HuH-7.5 (cell line): ENCODE measurements around the gene UBE2D4.
"Not testable (repeated sequence)": the region's sequence is repeated elsewhere in the genome, so short reads cannot be mapped to it uniquely, and the experiment has no call there.

Source experiments
- DNase-seq: peaks from one replicate; pipeline ENCODE4 v3.0.0; 2011; ENCODE audit warnings: low spot score

Gene UBE2D4

DNA sequence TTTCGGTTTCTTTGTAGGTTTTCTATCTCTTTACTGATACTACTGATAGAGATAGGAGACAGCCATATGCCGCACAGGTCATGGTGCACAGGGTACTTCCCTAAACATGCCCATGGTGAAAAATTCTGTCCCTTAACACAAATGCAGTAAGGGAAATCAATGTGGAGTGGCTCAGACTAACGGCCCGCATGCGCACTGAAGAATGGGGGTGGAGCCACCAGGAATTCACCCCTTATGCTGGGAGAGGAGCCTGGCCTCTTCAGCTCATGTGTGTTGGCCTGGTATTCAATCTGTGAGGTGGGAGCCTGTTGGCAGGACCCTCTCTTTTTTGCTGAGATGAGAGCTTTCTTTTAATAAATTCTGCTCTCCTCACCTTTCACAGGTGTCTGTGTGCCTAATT is 11.4 kb upstream of the UBE2D4 start:
- no peak for DNase-seq

DNA sequence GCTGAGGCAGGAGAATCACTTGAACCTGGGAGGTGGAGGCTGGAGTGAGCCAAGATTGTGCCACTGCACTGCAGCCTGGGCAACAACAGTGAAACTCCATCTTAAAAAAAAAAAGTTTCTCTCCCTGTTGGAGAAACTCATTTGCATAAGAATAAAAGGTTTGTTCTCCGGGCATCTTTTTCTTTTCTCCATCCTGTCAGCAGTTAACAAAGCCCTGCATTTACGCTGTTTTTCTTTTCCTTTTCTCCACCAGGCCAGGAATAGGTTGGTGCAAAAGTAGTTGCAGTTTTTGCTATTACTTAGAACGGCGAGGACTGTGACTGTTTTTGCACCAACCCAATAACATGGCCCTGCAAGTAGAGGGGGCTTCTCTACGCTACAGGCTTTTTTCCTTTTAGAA is 10.3 kb upstream of the UBE2D4 start:
- DNase-seq = no peak

DNA sequence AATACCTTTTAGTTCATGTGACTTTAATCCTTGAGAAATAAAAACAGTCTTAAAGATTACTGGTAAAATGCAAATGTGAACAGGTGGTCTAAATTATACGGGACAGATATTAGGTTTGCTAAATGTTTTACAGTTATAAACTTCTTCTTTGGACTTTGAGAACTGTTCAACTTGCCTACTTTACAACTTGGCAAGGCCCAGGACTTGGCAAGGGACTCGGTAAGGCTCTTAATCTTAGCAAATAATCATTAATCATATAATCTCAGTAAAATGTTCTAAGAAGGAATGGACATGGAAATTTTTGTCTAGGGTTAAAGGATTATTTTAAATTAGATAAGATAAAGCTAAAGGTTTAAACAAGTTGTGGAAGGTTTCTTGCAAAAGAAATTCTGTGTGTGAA is 4.8 kb upstream of the UBE2D4 start:
- no peak for DNase-seq

DNA sequence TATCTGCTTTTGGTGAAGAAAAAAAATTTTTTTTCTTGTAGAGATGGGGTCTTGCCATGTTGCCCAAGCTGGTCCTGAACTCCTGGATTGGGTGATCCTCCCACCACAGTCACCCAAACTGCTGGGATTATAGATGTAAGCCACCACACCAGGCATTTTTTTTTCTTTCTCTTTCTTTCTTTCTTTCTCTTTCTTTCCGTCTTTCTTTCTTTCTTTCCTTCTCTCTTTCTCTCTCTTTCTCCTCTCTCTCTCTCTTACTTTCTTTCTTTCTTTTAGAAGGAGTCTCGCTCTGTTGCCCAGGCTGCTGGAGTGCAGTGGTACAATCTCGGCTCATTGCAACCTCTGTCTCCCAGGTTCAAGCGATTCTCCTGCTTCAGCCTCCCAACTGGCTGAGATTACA is 3.5 kb upstream of the UBE2D4 start:
- DNase-seq = no peak

DNA sequence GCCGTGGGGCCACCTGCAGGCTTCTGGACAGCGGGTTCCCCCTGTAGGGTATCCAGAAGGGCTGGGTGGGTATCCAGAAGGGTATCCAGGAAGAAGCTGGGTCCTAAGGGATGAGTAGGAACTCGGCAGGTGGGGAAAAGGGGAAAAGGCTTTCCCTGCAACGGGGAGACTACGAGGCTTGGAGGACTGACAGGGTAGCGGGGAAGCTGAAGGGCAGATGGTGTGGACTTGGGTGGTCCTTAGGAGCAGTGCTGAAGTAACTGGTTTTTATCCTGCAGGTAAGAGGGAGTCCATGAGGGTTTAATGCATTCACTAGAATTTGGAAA is 525 bp downstream of the UBE2D4 start:
- DNase-seq = no peak

DNA sequence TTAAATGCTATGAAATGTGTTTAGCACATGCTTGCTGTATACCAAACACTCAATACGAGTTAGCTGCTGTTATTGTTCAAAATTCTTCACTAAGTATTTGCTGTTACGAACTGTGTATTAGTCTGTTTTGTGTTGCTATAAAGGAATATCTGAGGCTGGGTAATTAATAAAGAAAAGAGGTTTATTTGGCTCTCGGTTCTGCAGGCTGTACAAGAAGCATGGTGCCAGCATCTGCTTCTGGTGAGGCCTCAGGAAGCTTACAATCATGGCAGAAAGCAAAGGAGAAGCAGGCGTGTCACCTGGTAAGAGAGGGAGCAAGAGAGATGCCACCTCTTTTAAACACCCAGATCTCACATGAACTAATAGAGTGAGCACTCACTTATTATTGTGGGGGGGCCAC is 1.6 kb downstream of the UBE2D4 start:
- no peak for DNase-seq

DNA sequence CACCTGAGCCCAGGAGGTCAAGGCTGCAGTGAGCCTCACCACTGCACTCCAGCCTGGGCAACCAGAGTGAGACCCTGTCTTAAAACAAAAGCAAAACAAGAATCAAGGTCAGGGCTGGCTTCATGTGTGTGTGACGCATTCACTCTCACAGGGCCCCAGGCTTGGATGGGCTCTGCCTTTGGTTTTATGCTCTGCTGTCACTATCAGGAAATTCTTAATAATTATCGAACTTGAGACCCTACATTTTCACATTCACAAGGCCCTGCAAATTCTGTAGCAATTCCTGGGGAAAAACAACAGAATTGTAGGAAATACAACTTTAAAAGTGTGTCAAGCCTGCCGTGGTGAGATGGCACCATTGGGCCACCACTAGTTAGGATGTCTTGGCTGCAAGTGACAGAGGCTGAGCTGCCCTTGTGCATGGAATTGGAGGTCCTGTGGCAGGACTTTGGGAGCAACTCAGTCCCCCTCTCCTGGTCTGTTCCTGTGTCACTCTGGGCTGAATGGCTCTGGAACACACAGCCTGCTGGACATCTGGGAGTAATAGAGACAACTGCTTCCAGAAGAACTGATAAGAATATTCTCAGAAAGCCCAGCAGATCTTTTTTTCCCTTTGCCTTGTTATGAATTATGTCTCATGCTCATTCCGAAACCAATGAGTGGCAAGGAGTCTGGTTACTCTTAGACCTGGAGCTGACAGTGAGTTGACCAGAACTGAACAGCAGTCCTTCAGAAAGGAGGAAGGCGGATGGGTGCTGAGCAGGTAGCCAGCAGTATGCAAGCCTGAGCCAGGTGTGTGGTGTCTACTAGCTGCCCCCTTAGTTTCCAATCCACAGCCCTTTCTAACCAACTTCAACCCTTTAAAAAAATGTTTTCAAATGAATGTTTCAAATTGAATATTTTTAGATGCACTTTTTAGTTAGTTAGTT is 3.6 kb downstream of the UBE2D4 start:
- DNase-seq = no peak

DNA sequence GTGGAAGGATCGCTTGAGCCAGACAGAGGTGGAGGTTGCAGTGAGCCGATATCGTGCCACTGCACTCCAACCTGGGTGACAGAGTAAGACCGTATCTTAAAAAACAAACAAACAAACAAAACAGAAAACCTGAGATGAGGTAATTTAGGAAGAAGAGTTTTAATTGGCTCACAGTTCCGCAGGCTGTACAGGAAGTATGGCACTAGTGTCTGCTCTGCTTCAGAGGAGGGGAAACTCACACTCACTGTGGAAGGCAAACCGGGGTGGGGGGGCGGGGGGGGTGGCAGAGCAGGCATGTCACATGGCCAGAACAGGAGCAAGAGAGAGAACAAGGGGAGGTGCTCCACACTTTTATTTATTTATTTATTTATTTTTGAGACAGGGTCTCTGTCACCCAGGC is 5.1 kb downstream of the UBE2D4 start:
- no peak for DNase-seq

DNA sequence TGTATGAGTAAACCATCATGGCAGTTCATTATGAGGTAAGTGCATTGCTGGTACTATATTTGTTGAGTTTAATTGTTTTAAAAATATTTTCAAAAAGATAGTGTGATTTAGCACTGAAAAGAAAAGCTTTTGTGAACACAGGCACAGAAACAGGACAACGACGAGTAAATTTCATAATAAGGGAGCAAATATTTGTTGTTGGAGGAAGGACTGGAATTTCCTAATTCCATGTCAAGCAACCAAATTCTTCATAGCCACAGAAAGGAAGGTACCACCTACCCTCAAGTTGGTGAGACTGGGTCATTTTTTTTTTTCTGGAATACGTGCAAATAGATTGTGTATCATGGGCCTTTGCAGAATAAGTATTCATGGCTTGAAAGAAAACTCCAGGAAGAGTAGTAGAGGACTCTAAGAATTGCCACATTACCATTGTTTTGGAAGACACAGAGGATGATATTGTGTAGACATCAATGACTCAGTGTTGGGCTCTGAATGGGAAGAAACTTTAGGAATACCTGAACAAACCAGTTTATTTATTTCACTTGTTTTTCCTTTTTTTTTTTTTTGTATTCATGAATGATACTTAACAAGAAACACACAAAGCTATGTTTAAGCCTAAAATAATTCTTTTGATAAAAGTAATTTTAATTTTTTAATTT is 7.8 kb downstream of the UBE2D4 start:
- DNase-seq = no peak

DNA sequence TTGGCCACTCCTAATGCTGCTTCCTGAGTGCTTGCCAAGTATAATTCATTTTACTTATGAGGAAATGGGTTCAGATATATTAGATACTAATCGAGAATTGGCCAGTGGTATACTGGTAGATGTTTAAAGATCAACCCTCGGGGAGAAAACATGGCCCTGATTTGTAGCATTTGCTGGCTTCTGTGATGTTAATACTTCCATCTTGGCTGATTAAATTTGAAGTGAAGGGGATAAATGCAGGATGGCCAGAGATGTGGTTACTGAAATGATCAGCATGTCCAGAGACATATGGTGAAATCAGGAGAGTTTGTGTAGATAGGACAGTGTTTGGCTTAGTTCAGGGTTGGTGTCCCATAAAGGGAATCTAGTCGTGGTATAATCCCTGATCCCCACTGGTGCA is 11.2 kb downstream of the UBE2D4 start:
- no peak for DNase-seq

DNA sequence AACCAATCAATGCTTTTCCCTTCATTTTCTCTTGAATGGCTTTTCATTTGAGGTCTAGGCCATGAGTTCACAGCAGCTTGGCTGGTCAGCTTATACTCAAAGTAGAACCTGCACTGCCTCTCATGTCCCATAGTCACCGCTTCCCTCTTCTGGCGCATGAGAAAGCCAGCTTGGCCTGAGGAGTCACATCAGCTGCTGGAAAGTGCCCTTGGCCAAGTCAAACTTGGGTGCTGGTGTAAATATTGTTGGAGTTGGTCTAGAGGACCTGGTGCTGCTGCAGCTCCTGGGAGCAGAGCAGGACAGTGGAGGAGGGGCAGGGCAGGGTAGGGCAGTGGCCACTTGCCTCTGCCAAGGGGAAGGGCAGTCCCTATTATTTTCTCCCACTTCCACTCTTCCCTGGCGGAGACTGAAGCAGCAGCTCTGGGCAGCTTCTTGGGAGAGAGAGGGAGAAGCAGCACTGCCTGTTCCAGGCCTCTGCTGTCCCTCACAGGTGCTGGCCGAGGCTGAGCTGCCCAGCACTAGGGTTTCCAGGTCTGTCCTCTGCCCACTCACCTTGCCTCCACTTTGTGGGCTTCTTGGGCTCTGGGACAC is 12.8 kb downstream of the UBE2D4 start:
- DNase-seq = no peak

DNA sequence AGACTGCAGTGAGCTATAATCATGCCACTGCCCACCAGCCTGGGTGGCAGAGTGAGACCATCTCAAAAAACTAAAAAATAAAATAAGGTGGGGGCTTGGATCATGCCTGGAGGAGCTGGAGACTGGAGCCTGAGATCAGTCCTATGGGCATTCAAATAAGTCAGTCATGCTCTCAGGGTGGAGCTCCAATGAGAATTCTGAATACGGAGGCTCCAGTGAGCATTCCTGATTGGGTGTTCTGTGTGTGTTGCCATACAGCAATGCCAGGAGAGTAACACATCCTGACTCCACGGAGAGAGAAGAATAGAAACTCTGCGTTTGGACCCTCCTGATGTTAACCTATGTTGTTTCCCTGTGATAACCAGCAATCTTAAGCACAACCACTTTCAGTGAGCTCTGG is 16.0 kb downstream of the UBE2D4 start:
- no peak for DNase-seq

DNA sequence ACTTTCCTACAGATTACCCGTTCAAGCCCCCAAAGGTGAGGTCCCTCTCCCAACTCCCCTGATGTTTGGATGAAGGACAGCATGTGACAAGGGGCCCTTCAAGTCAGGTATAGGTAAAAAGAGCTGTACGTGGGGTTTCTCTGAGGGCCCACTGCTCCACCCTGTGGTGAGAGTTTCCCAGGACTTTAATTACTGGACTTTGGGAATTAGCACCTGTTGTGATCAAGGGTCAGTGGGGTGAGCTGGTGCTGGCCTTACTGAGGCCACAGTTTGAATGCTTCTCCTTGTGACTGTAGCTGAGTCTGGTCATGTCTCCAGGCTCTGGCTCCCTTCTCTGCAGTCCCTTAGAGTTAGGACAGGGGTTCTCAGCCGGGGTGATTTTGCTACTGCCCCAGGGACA is 16.8 kb downstream of the UBE2D4 start:
- DNase-seq = no peak

DNA sequence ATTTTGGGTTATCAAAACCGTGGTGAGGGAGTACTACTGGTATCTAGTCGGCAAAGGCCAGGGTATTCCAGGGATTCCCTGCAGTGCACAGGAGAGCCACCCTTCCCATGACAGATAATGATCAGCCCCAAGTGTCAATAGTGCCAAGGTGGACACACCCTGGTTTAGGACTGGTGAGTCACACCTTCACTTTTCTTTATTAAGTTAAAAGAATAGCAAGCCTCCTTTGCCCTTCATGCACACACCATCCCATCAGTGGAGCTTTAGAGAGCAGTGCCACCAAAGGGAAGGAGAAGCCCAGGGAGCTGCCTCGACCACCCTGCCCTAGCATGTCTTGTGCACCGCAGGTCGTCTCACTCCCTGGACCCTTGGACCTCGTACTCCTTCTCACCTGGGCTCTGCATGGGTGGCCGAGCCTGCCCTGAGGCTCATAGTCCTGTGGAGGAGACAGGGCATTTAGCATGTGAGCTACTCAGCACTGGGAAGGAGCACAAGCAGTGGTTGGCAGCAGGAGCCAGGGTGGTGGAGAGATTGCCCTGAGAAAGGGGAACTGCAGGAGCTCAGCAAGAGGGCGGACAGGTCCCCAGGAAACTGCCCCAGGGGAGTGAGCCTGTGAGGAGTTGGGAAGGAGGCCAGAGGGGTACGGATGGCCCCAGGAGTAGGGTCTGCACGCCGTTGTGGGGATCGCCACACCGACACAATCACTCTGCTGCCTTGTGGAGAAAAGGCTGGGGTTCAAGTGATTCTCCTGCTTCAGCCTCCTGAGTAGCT is 17.4 kb downstream of the UBE2D4 start:
- DNase-seq = no peak

DNA sequence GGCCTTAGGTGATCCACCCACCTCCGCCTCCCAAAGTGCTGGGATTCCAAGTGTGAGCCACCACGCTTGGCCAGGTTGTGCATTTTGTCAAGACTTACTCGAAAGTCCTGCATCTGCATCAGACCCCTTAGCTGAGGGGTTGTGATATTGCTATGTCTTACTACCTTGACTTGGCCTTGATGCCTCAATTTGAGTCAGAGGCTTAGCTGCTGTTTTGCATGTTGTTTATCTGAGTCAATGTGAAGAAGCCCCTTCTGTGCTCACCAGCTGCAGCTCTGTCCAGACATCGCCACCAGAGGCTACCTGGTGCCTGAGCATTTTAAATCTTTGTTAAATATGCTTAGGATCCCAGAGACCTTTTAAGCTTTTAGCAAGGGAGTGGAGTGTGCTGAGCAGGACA is 18.1 kb downstream of the UBE2D4 start:
- no peak for DNase-seq

DNA sequence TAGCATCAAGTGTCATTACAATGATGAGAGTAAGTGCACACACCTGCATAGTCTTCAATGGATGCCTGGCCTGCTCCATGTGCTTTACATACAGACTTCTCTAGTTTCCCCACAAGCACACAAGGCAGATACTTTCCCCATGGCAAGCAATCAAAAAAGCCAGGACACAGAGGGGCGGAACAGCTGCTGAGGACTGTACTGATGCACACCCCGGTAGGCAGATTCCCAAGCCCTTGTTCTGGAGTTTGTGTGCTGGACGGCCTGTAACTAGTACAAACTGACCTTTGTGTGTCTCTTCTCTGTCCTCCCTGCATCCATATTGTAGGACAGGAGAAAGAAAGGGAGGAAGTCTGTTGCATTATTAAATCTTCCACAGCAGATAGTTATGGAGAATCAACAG is 25.8 kb downstream of the UBE2D4 start:
- DNase-seq = no peak

DNA sequence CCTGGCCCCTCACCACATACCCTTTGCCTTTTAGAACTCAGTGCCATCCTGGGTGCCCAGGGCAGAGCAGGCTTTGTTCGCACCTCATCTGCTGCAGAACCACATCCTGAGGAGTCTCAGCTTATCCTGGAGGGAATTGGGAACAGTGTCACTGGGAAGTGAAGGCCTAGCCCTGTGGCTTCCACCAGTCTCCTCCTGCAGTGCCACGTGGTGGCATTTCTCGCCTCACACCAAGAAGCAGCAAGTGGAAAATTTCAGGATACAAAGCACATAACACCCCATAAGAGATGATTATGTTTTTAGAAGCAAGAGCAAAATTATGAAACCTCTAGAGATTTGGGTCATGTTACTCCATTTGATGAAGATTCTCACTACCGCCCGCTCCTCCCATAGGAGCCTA is 26.8 kb downstream of the UBE2D4 start:
- DNase-seq = no peak

DNA sequence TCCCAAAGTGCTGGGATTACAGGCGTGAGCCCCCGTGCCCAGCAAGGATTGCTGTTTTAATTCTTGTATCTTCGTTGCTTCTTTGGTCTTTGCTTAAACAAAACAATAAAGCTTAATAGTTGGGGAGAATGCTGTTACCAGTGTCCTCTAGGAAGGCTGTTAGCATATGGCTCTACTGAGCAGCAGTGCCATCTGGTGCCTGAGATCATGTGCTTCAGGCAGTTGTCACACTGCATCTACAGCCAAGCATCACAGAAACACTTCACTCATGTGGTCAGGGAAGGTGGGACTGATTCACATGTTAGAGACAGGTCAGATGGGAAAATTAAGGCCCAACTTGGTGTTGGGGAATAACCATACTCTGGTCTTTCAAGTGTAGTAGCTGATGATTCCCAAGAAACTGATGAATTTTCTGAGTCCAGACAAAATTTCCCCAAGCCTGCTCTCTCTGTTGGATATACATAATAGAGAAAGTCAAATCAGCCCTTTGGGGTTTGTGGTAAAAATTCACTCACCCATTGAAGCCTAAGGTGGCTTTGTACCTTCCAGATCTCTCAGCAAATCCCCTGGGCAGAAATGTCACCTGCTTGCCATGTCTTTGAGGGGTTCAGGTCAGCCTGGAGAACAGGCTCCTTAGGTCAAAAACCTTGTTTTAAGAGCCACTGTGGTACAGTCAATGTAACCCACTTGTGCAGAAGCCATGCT is 28.4 kb downstream of the UBE2D4 start:
- DNase-seq = peak; percentile 68

DNA sequence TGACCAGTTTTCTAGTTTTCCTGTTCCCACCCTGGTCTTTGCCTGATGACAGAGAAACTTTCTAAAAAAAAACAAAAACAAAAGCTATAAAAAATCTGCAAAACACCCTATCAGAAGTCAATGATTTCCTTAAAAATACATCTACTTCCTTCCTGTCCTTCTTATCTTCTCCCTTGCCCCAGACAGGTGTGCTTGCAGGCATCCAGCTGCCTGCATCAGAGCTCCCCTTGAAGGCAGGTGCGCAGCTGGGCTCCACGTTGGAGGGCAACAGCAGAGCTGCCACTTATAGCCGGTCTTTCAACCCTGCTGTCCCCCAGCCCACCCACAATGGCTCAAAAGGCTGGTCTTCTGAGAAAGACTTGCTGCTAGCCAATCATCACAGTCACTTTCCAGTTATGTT is 29.8 kb downstream of the UBE2D4 start:
- no peak for DNase-seq

DNA sequence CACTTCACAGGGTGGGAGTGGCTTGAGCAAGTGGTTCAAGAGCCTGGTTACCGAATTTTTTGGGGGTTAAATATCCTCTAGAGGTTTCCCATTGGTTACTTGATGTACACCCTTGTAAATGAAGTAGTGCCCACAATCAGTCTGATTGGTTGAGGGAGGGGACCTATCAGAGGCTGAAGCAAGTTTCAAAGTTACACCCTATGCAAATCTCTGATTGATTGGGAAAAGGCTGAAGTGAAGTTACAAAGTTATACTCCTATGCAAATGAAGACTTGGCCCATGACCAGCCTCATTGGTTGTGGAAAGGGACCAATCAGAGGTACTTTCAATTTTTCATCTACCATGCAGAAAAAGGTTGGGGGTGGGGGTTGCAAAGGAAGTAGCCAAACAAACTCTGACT is 34.7 kb downstream of the UBE2D4 start:
- no peak for DNase-seq

DNA sequence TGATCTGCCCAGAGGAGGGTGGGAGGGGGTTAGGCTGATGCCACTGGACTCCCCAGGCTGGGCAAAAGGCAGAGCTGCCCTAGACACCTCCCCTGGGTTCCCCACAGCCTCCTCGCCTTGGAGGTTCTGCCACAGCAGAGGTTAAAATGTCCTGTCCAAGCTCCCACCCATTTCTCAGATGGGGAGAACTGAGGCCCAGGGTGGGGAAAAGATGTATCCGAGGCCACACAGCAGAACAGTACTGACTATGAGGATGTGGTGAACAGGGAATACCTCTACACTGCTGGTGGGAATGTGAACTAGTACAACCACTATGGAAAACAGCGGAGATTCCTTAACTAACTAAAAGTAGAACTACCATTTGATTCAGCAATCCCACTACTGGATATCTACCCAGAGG is 40.2 kb downstream of the UBE2D4 start:
- DNase-seq = not testable (repeated sequence)
